Mesendoderm (in vitro differentiated cells): ENCODE measurements around the gene SLC5A1.

Experiments used
- DNase-seq: peaks from one replicate; pipeline ENCODE4 v3.0.0; 2013
- H2AK5ac ChIP-seq: 2 replicates; pipeline ENCODE4 v1.6.1; 2013; ENCODE audit warnings: low read length, inconsistent platforms
- H2BK120ac ChIP-seq: 2 replicates; pipeline ENCODE4 v1.6.1; 2013; ENCODE audit warnings: low read depth, mild to moderate bottlenecking, low read length, moderate library complexity, mixed read lengths
- H2BK15ac ChIP-seq: replicated peaks from 2 replicates; pipeline ENCODE4 v1.6.1; 2013; ENCODE audit warnings: low read depth, mild to moderate bottlenecking, moderate library complexity
- H2BK5ac ChIP-seq: 2 replicates; pipeline ENCODE4 v1.6.1; 2013; ENCODE audit warnings: low read length, inconsistent platforms
- H3K18ac ChIP-seq: 2 replicates; pipeline ENCODE4 v1.6.1; 2013; ENCODE audit warnings: mild to moderate bottlenecking, low read length, mixed read lengths
- H3K23ac ChIP-seq: one replicate; pipeline ENCODE4 v1.6.1; 2013; ENCODE audit warnings: low read length
- H3K27ac ChIP-seq: 2 replicates; pipeline ENCODE4 v1.5.1; 2013; ENCODE audit warnings: low read depth, mild to moderate bottlenecking, inconsistent platforms, low read length, moderate library complexity
- H3K27me3 ChIP-seq: 2 replicates; pipeline ENCODE4 v1.6.1; 2013; ENCODE audit warnings: low read length, control low read depth, mild to moderate bottlenecking, inconsistent platforms; ENCODE audit not compliant: insufficient read depth, poor library complexity
- H3K36me3 ChIP-seq: 2 replicates; pipeline ENCODE4 v1.6.1; 2013; ENCODE audit warnings: low read length, inconsistent platforms; ENCODE audit not compliant: control insufficient read depth, insufficient read depth
- H3K4ac ChIP-seq: one replicate; pipeline ENCODE4 v1.6.1; 2013; ENCODE audit warnings: low read depth, mild to moderate bottlenecking, low read length, moderate library complexity
- H3K4me1 ChIP-seq: 2 replicates; pipeline ENCODE4 v1.6.1; 2013; ENCODE audit warnings: low read depth, low read length, inconsistent platforms; ENCODE audit not compliant: control insufficient read depth
- H3K4me2 ChIP-seq: 2 replicates; pipeline ENCODE4 v1.6.1; 2013; ENCODE audit warnings: low read length
- H3K4me3 ChIP-seq: 2 replicates; pipeline ENCODE4 v1.5.1; 2013; ENCODE audit warnings: mild to moderate bottlenecking, low read length
- H3K56ac ChIP-seq: one replicate; pipeline ENCODE4 v1.6.1; 2013; ENCODE audit warnings: low read length
- H3K79me1 ChIP-seq: 2 replicates; pipeline ENCODE4 v1.6.1; 2013; ENCODE audit warnings: low read length, inconsistent platforms
- H3K79me2 ChIP-seq: 2 replicates; pipeline ENCODE4 v1.6.1; 2013; ENCODE audit warnings: mild to moderate bottlenecking, low read length; ENCODE audit not compliant: control insufficient read depth, insufficient read depth
- H3K9ac ChIP-seq: 2 replicates; pipeline ENCODE4 v1.6.1; 2013; ENCODE audit warnings: low read length, inconsistent platforms
- H4K5ac ChIP-seq: one replicate; pipeline ENCODE4 v1.6.1; 2013; ENCODE audit warnings: low read length
- H4K8ac ChIP-seq: one replicate; pipeline ENCODE4 v1.6.1; 2013; ENCODE audit warnings: low read depth, mild to moderate bottlenecking, control low read depth, low read length, moderate library complexity
- WGBS: extraction: QIAGEN DNeasy Blood & Tissue Kit; methylation state at CpG from one replicate; pipeline ENCODE4 v1.1.7; 2013; ENCODE audit warnings: low lambda C conversion rate, missing lambda C conversion rate; ENCODE audit not compliant: insufficient coverage; ENCODE audit errors: extremely low coverage; 5-methylcytosine and 5-hydroxymethylcytosine counted together

Gene SLC5A1

DNA sequence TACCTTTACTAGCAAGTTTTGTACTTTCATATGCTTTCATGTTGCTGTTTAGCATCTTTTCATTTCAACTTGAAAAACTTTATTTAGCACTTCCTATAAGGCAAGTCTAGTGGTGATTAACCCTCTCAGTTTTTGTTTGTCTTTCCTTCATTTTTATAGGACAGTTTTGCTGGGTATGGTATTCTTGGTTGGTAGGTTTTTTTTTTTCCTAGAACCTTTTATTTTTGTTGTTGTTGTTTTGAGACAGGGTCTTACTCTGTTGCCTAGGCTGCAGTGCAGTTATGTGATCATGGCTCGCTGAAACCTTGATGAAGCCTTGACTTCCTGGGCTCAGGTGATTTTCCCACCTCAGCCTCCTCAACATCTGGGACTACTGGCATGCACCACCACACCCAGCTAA, 29.9 kb upstream of the SLC5A1 start:
- WGBS: no CpG with 5 or more reads among the region's 1 CpG
- no peaks in the 10 kb centered on the region for H3K36me3 ChIP-seq
- H2BK120ac ChIP-seq: no peak overlapping the region

DNA sequence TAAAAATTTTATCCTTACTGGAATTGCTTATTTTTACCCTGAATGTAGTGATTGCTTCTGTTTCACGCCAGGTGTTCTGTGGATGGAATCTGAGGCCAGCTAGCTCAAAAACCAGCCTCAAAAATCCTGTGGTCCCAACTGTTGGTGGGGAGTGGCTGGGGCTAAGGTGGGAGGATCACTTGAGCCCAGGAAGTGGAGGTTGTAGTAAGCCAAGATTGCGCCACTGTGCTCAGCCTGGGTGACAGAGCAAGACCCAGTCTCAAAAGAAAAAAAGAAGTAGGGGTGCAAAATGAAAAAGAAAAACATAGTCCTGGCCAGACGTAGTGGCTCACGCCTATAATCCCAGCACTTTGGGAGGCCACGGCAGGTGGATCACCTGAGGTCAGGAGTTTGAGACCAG, 27.0 kb upstream of the SLC5A1 start:
- no peak overlapping the region for H2BK5ac ChIP-seq
- no peaks in the 10 kb centered on the region for H3K79me2 ChIP-seq
- H3K79me1 ChIP-seq: no peaks in the 10 kb centered on the region
- no peak overlapping the region for H3K4ac ChIP-seq
- no peak overlapping the region for H3K18ac ChIP-seq
- no peak for DNase-seq
- H4K5ac ChIP-seq: no peak overlapping the region
- H3K4me3 ChIP-seq: no peak overlapping the region
- H3K27ac ChIP-seq: no peak overlapping the region
- H2BK120ac ChIP-seq: no peak overlapping the region
- H3K36me3 ChIP-seq: no peaks in the 10 kb centered on the region
- H3K27me3 ChIP-seq: peaks cover 2% of the 10 kb centered on the region
- no peak overlapping the region for H2AK5ac ChIP-seq
- H3K23ac ChIP-seq: no peak overlapping the region
- H3K4me1 ChIP-seq: no peaks in the 10 kb centered on the region
- H2BK15ac ChIP-seq: no peak overlapping the region
- no peak overlapping the region for H3K4me2 ChIP-seq
- no CpG with 5 or more reads among the region's 5 CpGs for WGBS
- no peak overlapping the region for H4K8ac ChIP-seq
- no peak overlapping the region for H3K9ac ChIP-seq
- H3K56ac ChIP-seq: no peak overlapping the region

More for the DNA sequence above, 29.9 kb upstream of the SLC5A1 start:
- no peak overlapping the region for H3K56ac ChIP-seq
- H3K4me1 ChIP-seq: no peaks in the 10 kb centered on the region
- no peak overlapping the region for H3K9ac ChIP-seq
- no peak overlapping the region for H4K8ac ChIP-seq
- H3K4me3 ChIP-seq: no peak overlapping the region
- no peak overlapping the region for H2AK5ac ChIP-seq
- no peak overlapping the region for H3K4ac ChIP-seq
- DNase-seq: no peak
- no peaks in the 10 kb centered on the region for H3K79me2 ChIP-seq
- H2BK15ac ChIP-seq: no peak overlapping the region
- no peaks in the 10 kb centered on the region for H3K79me1 ChIP-seq
- peaks cover 2% of the 10 kb centered on the region for H3K27me3 ChIP-seq
- H3K18ac ChIP-seq: no peak overlapping the region
- H3K23ac ChIP-seq: no peak overlapping the region
- no peak overlapping the region for H2BK5ac ChIP-seq
- H3K27ac ChIP-seq: no peak overlapping the region
- H4K5ac ChIP-seq: no peak overlapping the region
- no peak overlapping the region for H3K4me2 ChIP-seq

DNA sequence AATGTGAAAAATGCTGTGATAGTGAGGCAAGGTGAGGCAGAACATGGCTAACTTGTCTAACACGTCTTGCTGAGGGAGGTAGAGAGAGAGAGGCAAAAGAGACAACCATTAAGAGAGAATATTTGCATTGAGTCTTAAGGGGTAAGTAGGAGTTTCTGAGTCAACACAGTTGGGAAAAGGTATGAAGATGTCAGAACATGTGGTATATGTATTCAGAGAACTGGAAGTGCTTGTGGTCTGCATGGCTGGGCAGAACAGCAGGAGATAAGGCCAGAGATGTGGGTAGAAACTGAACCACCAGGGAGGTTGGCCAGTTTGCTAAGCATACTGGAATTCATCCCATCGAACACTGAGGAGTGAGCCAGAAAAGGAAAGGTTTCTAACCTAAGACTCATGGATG, 25.0 kb upstream of the SLC5A1 start:
- Histone ChIP-seq H3K18ac (no peak overlapping the region), H3K27me3 (peaks cover 2% of the 10 kb centered on the region), H2BK5ac (no peak overlapping the region), H3K79me1 (no peaks in the 10 kb centered on the region), H3K4me2 (no peak overlapping the region), H3K9ac (no peak overlapping the region), H3K79me2 (no peaks in the 10 kb centered on the region), H3K27ac (no peak overlapping the region), H3K4me3 (no peak overlapping the region), H3K4ac (no peak overlapping the region), H2BK120ac (no peak overlapping the region), H3K36me3 (no peaks in the 10 kb centered on the region), H4K5ac (no peak overlapping the region), H2AK5ac (no peak overlapping the region), H3K56ac (no peak overlapping the region), H3K23ac (no peak overlapping the region), H3K4me1 (no peaks in the 10 kb centered on the region), H4K8ac (no peak overlapping the region), H2BK15ac (no peak overlapping the region)
- DNase-seq: no peak
- no CpG with 5 or more reads among the region's 2 CpGs for WGBS

DNA sequence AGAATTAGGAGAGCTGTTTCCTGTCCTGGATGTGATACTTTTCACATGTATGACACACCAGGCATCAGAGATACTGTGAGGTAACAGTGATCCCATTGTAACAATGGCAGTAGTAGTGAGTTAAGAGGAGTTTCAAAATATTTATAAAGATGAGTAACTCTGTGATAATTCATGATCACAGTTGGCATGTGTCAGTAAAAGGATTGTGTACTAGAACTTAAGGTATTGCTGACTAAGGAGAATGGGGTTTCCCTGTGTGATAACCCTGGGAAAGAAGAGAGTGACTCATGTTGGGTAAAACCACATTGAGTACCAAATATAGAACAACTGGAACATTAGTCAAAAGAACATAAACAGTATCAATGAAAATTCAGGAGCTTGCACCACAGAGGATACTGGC, 22.9 kb upstream of the SLC5A1 start:
- Histone ChIP-seq H2BK15ac (no peak overlapping the region), H3K36me3 (no peaks in the 10 kb centered on the region), H3K4me1 (no peaks in the 10 kb centered on the region), H3K56ac (no peak overlapping the region), H3K79me2 (no peaks in the 10 kb centered on the region), H3K18ac (no peak overlapping the region), H3K9ac (no peak overlapping the region), H3K23ac (no peak overlapping the region), H2BK5ac (no peak overlapping the region), H3K4me2 (no peak overlapping the region), H3K27ac (no peak overlapping the region), H3K79me1 (no peaks in the 10 kb centered on the region), H4K8ac (no peak overlapping the region), H2AK5ac (no peak overlapping the region), H2BK120ac (no peak overlapping the region), H3K4ac (no peak overlapping the region), H4K5ac (no peak overlapping the region), H3K4me3 (no peak overlapping the region), H3K27me3 (peaks cover 2% of the 10 kb centered on the region)
- no peak for DNase-seq

DNA sequence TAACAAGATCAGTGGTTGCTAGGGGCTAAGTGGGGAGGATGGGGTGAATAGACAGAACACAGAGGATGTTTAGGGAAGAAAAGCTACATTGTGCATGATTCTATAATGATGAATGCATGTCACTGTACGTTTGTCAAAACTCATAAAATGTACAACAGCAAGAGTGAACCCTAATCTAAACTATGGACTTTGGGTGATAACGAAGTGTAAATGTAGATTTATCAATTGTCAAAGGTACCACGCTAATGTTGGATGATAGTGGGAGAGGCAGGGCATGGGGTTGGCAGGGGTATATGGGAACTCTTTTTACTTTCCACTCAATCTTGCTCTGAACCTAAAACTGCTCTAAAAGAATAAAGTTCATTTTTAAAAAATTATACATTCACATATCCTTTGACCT, 21.3 kb upstream of the SLC5A1 start:
- no peak overlapping the region for H3K9ac ChIP-seq
- H2AK5ac ChIP-seq: no peak overlapping the region
- H3K4ac ChIP-seq: no peak overlapping the region
- no peak overlapping the region for H2BK5ac ChIP-seq
- H3K4me1 ChIP-seq: no peaks in the 10 kb centered on the region
- H3K4me3 ChIP-seq: no peak overlapping the region
- peaks cover 2% of the 10 kb centered on the region for H3K27me3 ChIP-seq
- no peak overlapping the region for H2BK120ac ChIP-seq
- H3K79me1 ChIP-seq: no peaks in the 10 kb centered on the region
- H3K56ac ChIP-seq: no peak overlapping the region
- H3K36me3 ChIP-seq: no peaks in the 10 kb centered on the region
- WGBS: no CpG with 5 or more reads among the region's 3 CpGs
- no peak overlapping the region for H3K18ac ChIP-seq
- H3K23ac ChIP-seq: no peak overlapping the region
- H2BK15ac ChIP-seq: no peak overlapping the region
- H3K27ac ChIP-seq: no peak overlapping the region
- H3K79me2 ChIP-seq: no peaks in the 10 kb centered on the region
- DNase-seq: no peak
- H4K5ac ChIP-seq: no peak overlapping the region
- H4K8ac ChIP-seq: no peak overlapping the region
- no peak overlapping the region for H3K4me2 ChIP-seq

DNA sequence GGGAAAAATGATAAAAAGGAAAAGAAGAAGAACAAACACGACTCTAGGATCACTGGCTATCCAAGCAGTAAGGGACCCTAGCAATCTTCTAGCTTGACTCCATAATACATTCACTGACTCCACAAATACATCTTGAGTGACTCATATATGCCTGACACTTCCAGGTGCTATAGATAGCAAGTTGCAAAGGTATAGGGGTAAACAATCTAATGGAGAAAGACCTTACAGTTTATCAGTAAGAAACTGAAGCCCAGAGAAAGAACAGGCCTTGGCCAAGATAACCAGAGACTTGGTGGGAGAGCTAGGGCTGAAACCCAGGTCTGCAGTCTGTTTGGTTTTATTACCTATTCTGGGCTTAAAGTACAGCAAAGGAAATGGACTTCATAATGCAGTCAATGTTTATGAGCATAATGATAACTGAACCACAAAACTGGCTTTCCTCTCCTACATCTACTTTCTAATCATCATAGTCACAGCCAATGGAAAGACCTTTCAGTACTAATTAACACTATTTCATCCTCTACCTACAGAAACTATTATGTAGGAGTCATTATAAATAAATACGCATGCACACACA, 19.7 kb upstream of the SLC5A1 start:
- no peak overlapping the region for H2BK120ac ChIP-seq
- no peak overlapping the region for H3K23ac ChIP-seq
- no peak overlapping the region for H4K5ac ChIP-seq
- H2BK15ac ChIP-seq: no peak overlapping the region
- H4K8ac ChIP-seq: no peak overlapping the region
- H3K4ac ChIP-seq: no peak overlapping the region
- no peak overlapping the region for H3K56ac ChIP-seq
- H3K36me3 ChIP-seq: no peaks in the 10 kb centered on the region
- no peak overlapping the region for H3K27ac ChIP-seq
- no peaks in the 10 kb centered on the region for H3K4me1 ChIP-seq
- no peaks in the 10 kb centered on the region for H3K27me3 ChIP-seq
- no peak overlapping the region for H3K9ac ChIP-seq
- DNase-seq: peak; percentile 19
- no peak overlapping the region for H3K18ac ChIP-seq
- WGBS: no CpG with 5 or more reads among the region's 2 CpGs
- H2BK5ac ChIP-seq: no peak overlapping the region
- H3K4me3 ChIP-seq: no peak overlapping the region
- H3K79me1 ChIP-seq: no peaks in the 10 kb centered on the region
- no peak overlapping the region for H3K4me2 ChIP-seq
- no peaks in the 10 kb centered on the region for H3K79me2 ChIP-seq
- no peak overlapping the region for H2AK5ac ChIP-seq
